Measurements from ENCODE around the gene RNF220. TPM values are rescaled to one million over a fixed set of nuclear protein-coding genes. Genes with fewer than 3 reads are reported as not detected.
A peak's percentile ranks its signal among the peaks of the same experiment; 100 is the strongest.

Gene RNF220
- total and polyA plus RNA-seq, 2 experiments from 2014 or later = 77.2 to 117 TPM

DNA sequence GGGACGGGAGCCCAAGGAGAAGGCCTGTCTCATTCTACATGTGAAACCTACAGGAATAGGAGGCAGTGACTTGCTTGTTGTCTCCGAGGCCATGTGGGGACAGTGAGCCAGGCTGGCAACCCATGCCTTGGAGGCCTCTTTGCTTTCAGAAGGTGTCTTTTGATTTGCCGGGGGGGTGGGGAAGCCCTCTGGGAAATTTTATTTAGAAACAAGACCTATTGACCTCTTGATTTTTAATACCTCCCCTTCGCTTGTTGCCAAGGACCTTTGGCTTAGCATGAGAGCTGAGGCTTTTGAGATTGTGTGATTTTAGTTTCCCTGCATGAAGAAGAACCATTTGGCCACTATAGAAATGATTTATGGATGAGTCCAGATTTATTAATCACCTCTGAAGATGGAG, 273.6 kb downstream of the RNF220 start:
- Histone ChIP-seq H4K20me1 (ENCODE audit: insufficient read depth, poor library complexity, severe bottlenecking) (no peaks in the 10 kb centered on the region), H3K27ac (no peak overlapping the region), H3K4me2 (no peak overlapping the region), H3K79me2 (peaks cover 4% of the 10 kb centered on the region), H3K9me2 (replicated peaks; ENCODE audit: insufficient read depth) (no peaks in the 10 kb centered on the region), H3K36me3 (replicated peaks; ENCODE audit: insufficient read depth, low read depth) (no peaks in the 10 kb centered on the region), H3K4me1 (ENCODE audit: insufficient read depth) (peaks cover 5% of the 10 kb centered on the region), H3K4me3 (no peak overlapping the region), H3K9me3 (ENCODE audit: low read depth) (no peaks in the 10 kb centered on the region), H3K27me3 (no peaks in the 10 kb centered on the region), H2AFZ (no peak overlapping the region)
- no peak for DNase-seq (ENCODE audit: low spot score)
- no peak for TF ChIP-seq EZH2 (IDR thresholded peaks at IDR 0.05; ENCODE audit: borderline replicate concordance)
- TF ChIP-seq EZH2phosphoT487 (IDR thresholded peaks at IDR 0.05; ENCODE audit: low read depth, severe bottlenecking, unreplicated experiment) = no peak
- TF ChIP-seq, protein P1, sequence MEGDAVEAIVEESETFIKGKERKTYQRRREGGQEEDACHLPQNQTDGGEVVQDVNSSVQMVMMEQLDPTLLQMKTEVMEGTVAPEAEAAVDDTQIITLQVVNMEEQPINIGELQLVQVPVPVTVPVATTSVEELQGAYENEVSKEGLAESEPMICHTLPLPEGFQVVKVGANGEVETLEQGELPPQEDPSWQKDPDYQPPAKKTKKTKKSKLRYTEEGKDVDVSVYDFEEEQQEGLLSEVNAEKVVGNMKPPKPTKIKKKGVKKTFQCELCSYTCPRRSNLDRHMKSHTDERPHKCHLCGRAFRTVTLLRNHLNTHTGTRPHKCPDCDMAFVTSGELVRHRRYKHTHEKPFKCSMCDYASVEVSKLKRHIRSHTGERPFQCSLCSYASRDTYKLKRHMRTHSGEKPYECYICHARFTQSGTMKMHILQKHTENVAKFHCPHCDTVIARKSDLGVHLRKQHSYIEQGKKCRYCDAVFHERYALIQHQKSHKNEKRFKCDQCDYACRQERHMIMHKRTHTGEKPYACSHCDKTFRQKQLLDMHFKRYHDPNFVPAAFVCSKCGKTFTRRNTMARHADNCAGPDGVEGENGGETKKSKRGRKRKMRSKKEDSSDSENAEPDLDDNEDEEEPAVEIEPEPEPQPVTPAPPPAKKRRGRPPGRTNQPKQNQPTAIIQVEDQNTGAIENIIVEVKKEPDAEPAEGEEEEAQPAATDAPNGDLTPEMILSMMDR (IDR thresholded peaks at IDR 0.05; ENCODE audit: poor library complexity) = no peak
- 88% methylated on average over 4 of the region's 4 CpGs for WGBS (ENCODE audit: low lambda C conversion rate, missing lambda C conversion rate)

DNA sequence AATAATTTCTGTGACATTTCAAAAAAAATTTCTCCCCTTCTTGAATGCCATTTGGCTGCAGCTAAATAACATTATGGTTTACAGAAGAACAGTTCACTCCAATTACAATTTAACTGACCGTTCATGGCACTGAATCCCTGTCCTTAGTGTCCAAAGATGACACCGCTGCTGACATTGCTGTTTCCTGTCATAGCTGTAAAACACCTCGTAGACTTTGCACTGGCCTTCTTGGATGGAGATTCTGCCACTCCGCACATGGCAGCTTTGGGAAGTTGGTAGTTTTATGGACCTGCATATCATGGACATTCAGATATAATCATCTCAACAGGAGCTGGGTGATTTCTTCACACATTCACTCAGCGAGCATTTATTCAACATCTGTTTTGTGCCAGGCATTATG, 274.4 kb downstream of the RNF220 start:
- Histone ChIP-seq H4K20me1 (ENCODE audit: insufficient read depth, poor library complexity, severe bottlenecking) (no peaks in the 10 kb centered on the region), H2AFZ (no peak overlapping the region), H3K9me2 (replicated peaks; ENCODE audit: insufficient read depth) (no peaks in the 10 kb centered on the region), H3K36me3 (replicated peaks; ENCODE audit: insufficient read depth, low read depth) (no peaks in the 10 kb centered on the region), H3K9me3 (ENCODE audit: low read depth) (no peaks in the 10 kb centered on the region), H3K4me2 (no peak overlapping the region), H3K27me3 (no peaks in the 10 kb centered on the region), H3K4me3 (no peak overlapping the region), H3K79me2 (peaks cover 4% of the 10 kb centered on the region), H3K27ac (no peak overlapping the region), H3K4me1 (ENCODE audit: insufficient read depth) (peaks cover 5% of the 10 kb centered on the region)
- TF ChIP-seq, protein P1 (IDR thresholded peaks at IDR 0.05; ENCODE audit: poor library complexity) = no peak
- TF ChIP-seq EZH2phosphoT487 (IDR thresholded peaks at IDR 0.05; ENCODE audit: low read depth, severe bottlenecking, unreplicated experiment) (no peak), EZH2 (IDR thresholded peaks at IDR 0.05; ENCODE audit: borderline replicate concordance) (no peak)
- WGBS (ENCODE audit: low lambda C conversion rate, missing lambda C conversion rate) = 91% methylated on average over 5 of the region's 5 CpGs
- DNase-seq (ENCODE audit: low spot score) = no peak

DNA sequence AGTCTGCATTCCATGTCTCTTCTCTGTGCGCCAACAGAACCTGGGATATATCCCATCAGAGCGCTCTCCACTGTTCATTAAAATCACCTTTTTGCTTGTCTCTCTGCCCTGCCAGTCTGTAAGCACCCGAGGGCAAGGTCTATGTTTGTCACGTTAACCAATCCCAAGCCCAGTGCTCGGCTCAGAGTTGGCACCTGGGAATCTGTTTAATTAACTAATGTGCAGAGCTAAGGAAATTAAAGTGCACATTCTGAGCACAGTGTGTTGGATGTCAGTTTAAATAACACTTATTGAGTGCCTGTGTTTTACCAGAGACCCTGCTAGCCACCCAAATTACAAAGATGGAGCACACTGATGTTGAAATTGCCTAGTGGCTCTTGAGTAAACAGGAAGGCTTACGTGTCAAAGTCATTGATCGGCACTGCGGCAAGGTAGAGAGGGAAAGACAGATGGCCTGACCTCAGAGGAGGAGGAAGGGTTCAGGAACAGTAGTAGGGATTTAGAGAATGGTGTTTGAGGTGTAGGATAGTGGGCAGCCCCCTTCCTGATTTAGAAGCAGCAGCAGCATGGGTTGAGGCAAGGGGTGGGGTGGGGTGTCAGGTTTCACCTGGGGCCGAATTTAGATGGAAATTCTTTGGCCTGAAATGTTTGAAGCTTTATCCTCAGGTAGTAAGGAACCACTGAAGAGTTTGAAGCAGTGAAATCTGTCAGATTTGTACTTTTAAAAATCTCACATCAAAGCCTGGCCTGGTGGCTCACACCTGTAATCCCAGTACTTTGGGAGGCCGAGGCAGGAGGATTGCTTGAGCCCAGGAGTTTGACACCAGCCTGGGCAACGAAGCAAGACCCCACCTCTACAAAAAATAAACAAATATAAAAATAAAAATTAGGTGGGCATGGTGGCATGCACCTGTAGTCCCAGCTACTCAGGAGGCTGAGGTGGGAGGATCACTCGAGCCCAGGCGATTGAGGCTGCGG, 277.1 kb downstream of the RNF220 start:
- Histone ChIP-seq H3K4me3 (no peak overlapping the region), H4K20me1 (ENCODE audit: insufficient read depth, poor library complexity, severe bottlenecking) (no peaks in the 10 kb centered on the region), H3K4me1 (ENCODE audit: insufficient read depth) (no peaks in the 10 kb centered on the region), H3K27ac (peak overlapping the region; percentile 7), H3K9me3 (ENCODE audit: low read depth) (no peaks in the 10 kb centered on the region), H3K27me3 (no peaks in the 10 kb centered on the region), H3K9me2 (replicated peaks; ENCODE audit: insufficient read depth) (no peaks in the 10 kb centered on the region), H3K4me2 (no peak overlapping the region), H3K36me3 (replicated peaks; ENCODE audit: insufficient read depth, low read depth) (no peaks in the 10 kb centered on the region), H3K79me2 (no peaks in the 10 kb centered on the region), H2AFZ (no peak overlapping the region)
- WGBS (ENCODE audit: low lambda C conversion rate, missing lambda C conversion rate) = 75% methylated on average over 14 of the region's 14 CpGs
- no peak for TF ChIP-seq EZH2 (IDR thresholded peaks at IDR 0.05; ENCODE audit: borderline replicate concordance)
- DNase-seq (ENCODE audit: low spot score) = no peak

DNA sequence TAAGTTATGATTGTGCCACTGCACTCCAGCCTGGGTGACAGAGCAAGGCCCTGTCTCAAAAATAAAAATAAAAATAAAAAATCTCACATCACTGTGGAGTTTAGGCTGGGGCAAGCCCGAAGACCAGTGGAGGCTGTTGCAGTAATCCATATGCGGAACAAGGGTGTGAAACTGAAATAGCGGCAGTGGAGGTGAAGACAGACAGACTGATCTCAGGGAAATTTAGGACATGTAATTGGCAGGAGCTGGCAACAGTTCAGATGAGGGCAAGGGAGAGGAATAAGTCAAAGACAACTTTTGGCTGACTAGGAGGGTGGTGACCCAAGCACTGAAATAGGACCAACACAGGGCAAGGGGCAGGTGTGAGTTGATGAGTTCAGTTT, 277.8 kb downstream of the RNF220 start:
- no peak overlapping the region for H2AFZ ChIP-seq
- no peaks in the 10 kb centered on the region for H4K20me1 ChIP-seq (ENCODE audit: insufficient read depth, poor library complexity, severe bottlenecking)
- no peak overlapping the region for H3K4me2 ChIP-seq
- 94% methylated on average over 3 of the region's 3 CpGs for WGBS (ENCODE audit: low lambda C conversion rate, missing lambda C conversion rate)
- no peak for TF ChIP-seq EZH2phosphoT487 (IDR thresholded peaks at IDR 0.05; ENCODE audit: low read depth, severe bottlenecking, unreplicated experiment)
- TF ChIP-seq, protein P1 (IDR thresholded peaks at IDR 0.05; ENCODE audit: poor library complexity) = no peak
- TF ChIP-seq EZH2 (IDR thresholded peaks at IDR 0.05; ENCODE audit: borderline replicate concordance) = no peak
- H3K79me2 ChIP-seq = no peaks in the 10 kb centered on the region
- H3K4me1 ChIP-seq (ENCODE audit: insufficient read depth) = no peaks in the 10 kb centered on the region
- H3K27ac ChIP-seq = no peak overlapping the region
- H3K27me3 ChIP-seq = no peaks in the 10 kb centered on the region
- H3K4me3 ChIP-seq = no peak overlapping the region
- H3K9me3 ChIP-seq (ENCODE audit: low read depth) = no peaks in the 10 kb centered on the region
- DNase-seq (ENCODE audit: low spot score) = no peak
- H3K9me2 ChIP-seq (replicated peaks; ENCODE audit: insufficient read depth) = no peaks in the 10 kb centered on the region
- H3K36me3 ChIP-seq (replicated peaks; ENCODE audit: insufficient read depth, low read depth) = no peaks in the 10 kb centered on the region
